Measurements from ENCODE around the gene ASS1.

ASS1 gene

GRCh38 chr9:130458027-130458803 lies 13.5 kb downstream of the ASS1 start:
- DNase-seq, result no peak

GRCh38 chr9:130458804-130459067 lies 14.0 kb downstream of the ASS1 start:
- DNase-seq, result no peak

GRCh38 chr9:130459151-130459550 lies 14.4 kb downstream of the ASS1 start:
- no peak for DNase-seq

DNA sequence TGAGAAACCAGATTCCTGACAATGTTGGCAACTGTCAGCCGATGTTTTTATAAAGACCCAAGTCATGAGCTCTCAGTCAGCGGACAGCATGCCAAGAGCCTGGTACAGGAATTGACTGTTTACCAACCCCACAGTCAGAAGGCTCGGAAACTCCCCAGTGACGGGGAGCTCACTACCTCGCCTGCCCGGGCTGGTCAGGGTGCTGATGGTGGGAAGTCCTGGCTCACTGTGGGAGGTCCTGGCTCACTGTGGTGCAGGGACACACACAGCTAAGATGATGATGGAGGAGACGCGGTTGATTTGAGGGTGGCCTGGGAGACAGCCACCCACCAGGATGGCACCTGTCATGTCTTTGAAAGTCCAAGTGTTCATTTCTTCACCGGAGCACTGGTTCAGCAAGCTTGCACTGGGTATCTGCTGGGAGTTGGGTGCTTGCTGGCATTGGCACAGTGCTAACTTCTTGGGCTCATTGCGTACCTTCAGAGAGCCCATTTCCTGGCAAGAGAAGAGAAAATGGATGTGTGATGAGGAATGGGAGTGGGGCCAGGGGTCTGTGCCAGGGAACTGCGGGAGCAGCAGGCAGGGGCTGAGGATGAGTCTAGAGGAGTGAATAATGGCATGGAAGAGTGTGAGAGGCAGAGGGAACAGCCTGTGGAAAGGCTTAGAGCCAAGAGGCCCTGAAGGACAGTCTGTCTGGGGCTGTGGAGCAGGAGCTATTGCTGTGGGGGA lies 15.3 kb downstream of the ASS1 start:
- DNase-seq, result no peak

GRCh38 chr9:130461218-130461630 lies 16.5 kb downstream of the ASS1 start:
- peak; percentile 64 for DNase-seq

- DNase-seq, result no peak
Observed at GRCh38 chr9:130461731-130462130, 17.0 kb downstream of the ASS1 start.

GRCh38 chr9:130462685-130463540 lies 18.2 kb downstream of the ASS1 start:
- DNase-seq, result no peak

DNA sequence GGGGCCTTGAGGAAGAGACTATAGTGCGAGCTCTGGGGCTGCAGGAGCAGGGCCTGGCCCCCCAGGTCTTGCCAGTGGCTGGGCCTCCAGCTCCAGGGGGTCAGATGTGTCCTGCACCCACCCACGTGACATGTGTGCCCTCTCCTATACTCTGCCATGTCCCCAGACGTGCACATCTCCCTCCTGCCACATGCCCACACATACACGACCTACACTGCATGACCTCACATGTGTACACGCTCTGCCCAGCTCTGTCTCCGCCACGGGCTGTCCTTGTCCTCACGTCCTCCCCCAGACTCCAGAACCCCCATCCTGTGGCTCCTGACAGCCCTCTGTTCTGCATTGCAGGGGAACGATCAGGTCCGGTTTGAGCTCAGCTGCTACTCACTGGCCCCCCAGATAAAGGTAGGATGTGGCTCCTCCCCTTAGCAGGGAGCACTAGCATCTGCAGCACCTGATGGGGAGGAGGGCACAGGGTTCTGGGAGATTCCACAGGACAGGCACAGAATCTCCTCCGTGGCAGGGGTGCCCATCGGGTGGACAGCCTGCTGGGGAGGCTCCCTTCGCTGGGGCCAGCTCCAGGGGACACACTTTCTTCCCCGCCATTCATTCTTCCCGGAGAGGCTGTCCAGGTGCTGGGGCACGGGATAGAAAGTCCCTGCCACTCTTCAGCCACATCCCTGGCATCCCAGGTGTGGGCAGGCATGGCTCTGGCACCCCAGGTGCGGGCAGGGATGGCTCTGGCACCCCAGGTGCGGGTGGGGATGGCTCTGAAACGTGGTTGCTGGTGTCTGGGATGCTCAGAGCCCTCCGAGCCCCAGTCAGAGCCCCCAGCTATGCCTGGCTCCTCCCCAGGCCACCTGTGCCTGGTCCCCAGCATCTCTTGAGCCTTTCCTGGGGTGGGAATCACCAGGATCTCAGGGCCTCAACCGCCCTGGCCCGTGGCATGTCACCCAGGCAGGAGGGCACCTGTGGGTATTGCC lies 19.3 kb downstream of the ASS1 start:
- no peak for DNase-seq

DNA sequence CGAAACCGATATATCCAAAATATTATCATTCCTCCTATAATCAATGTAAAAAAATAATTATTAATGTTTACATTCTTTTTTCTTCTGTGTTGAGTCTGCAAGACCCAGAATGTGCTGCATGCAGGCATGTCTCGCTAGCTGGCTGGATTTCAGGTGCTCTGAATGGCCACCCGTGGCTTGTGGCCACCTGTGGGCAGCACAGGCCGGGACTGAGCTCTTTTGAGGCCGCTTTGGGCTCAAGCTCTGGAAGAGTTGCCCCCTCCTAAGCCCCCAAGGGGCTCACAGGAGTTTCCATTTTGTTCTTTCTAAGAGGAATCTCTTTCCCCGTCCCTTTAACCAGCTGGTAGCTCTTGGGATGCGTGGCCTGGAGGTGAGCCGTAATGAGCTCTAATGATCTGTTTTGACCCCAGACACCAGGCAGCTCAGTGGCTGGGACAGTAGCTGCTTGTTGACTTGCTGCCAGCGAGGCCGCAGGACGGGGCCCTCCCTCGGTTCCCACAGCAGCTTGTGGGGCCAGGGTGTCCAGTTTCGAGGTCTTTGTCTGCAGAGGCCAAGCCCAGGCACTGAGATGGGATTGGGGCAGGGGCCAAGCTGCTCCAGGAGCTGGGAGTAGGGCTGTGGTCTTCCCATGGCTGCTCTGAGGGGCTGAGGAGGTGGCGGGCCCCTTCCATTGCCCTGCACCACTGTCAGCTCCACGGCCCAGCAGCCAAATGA lies 20.8 kb downstream of the ASS1 start:
- no peak for DNase-seq

- DNase-seq, result no peak
Observed at GRCh38 chr9:130466537-130467217, 21.9 kb downstream of the ASS1 start.

- DNase-seq, result no peak
Observed at GRCh38 chr9:130467316-130467715, 22.6 kb downstream of the ASS1 start.

- DNase-seq, result no peak
Observed at GRCh38 chr9:130468566-130468965, 23.8 kb downstream of the ASS1 start.

DNA sequence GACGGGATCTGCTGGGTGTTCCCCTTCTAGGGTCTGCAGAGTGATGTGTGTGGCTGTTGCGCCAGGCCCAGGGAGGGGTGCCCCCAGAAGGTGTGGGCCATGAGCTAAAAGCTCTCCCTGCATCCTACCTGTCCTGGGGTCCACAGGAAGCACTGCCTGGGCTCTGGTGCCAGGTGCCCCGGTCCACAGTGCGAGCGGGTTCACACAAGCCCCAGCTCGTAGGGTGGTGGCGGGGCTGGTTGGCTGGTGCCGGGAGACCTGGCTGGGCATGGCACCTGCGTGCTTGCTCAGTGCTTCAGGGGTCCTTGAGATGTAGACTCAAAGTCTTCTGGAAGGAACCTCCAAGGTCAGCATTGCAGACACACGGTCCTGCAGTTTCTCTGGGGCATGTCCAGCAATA lies 25.5 kb downstream of the ASS1 start:
- no peak for DNase-seq

- DNase-seq, result no peak
Observed at GRCh38 chr9:130470950-130471349, 26.2 kb downstream of the ASS1 start.

GRCh38 chr9:130471411-130472183 lies 26.8 kb downstream of the ASS1 start:
- DNase-seq, result no peak

DNA sequence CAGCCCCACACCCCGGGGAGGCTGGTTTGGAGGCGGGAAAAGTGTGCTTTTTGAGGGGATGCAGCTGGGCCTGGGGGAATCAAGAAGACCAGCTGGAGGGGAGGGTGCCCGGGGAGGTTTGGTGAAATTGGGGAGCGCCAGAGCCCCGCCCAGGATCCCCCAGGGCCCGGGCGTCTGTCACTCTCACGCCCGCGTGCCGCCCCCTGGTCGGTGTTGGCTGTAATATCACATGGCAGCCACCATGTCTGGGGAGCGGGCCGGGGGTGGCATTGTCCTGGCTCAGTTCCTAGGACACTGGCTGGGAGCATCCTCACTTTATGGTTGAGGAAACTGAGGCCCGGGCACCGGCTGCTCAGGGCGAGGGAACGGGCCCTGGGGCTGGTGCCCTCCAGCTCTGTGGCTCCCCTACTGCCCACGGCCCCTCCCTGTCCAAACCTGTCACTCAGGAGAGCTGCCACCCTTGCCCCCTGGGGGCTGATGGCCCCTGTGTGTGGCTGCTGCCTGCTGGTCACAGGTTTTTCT lies 27.5 kb downstream of the ASS1 start:
- no peak for DNase-seq

DNA sequence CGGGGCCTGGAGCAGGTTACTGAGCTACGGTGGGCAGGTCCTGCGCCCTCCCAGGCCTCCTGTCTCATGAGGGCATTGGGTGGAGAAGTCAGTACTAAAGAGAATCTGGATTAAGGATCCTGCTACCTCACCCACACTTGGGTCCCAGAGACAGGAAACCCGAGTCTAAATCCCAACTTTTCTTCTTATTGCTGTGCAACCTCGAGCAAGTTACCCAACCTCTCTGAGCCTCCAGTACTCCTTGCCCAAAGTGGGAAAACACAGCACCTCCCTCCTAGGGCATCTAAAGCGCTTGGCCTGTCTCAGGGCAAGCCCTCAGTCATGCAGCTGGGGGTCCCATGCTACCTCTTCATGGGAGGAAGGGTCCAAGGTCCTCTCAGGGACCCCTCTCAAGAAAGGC lies 28.2 kb downstream of the ASS1 start:
- no peak for DNase-seq

- DNase-seq, result no peak
Observed at GRCh38 chr9:130473566-130473965, 28.8 kb downstream of the ASS1 start.

DNA sequence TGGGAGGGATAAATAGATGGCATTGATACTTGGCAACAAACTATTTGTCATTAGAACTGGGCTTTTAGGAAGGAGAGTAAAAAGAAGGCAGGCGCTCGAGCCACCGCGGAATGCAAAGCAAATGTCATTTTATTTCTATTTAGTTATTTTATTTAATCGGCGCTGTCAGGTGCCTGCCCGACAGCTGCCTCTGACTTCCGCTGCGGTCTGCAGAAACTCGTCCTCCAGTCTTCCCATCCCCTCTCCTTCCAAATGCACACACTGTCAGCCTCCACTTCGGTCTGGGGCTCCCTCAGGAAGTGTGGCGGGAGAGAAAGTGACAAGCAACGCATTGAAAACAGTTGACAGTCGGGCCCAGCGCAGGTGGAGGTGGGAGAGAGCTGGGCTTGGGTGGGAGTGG lies 29.3 kb downstream of the ASS1 start:
- no peak for DNase-seq

DNA sequence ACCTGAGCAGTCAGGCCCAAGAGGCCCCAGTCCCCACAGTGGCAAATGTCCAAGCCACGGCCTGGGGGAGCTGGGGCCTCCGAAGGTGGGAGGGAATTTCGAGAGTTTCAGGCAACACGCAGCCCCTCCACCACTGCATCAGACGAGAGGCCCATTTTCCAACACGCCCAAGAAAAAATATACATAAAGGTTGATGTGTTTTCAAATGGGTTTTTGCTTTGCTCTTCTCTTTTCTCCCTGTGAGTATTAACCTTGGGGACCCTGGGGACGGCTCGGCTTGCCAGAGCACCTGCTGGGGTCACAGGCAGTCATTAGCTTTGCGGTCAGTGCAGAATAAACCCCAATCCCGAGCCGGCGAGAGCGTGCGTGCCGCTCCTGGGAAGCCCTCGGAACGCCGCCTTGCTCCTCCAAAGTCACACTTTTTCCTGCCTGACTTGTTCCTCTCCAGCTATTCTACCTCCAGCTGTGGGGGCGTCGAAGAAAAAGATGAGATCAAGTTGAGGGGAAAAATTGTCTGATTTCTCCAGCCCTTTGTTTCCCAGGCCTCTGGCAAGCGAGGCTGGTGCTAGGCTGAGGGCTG lies 31.5 kb downstream of the ASS1 start:
- DNase-seq, result no peak

Data from hematopoietic multipotent progenitor cell treated with erythropoietin and hydrocortisone succinate and interleukin-3 and kit ligand, for 8 days (in vitro differentiated cells).